H1 (cell line): Measurements from ENCODE around the gene RREB1.

Source experiments
- BACH1 ChIP-seq: IDR thresholded peaks from 2 replicates; pipeline ENCODE4 v1.6.1; 2012; ENCODE audit warnings: low read length, improper control_type of control experiment
- CTCF ChIP-seq, 3 experiments: IDR thresholded peaks; 1 replicate in 2 of 3; 2 replicates in 1 of 3; pipeline versions ENCODE4 v1.5.1 to v1.6.1; 2011; ENCODE audit warnings: low read length in 3 of 3, mild to moderate bottlenecking in 3 of 3, inconsistent platforms in 2 of 3, low read depth in 1 of 3, moderate library complexity in 1 of 3; ENCODE audit not compliant: insufficient read depth in 1 of 3; ENCODE audit errors: control extremely low read depth in 1 of 3
- JUN ChIP-seq: IDR thresholded peaks from 2 replicates; pipeline ENCODE4 v1.6.1; 2011; ENCODE audit warnings: low read depth, mild to moderate bottlenecking, improper control_type of control experiment, low read length
- MAFK ChIP-seq: IDR thresholded peaks from 2 replicates; pipeline ENCODE4 v1.6.1; 2012; ENCODE audit warnings: low read depth, mild to moderate bottlenecking, improper control_type of control experiment, low read length
- MAX ChIP-seq: IDR thresholded peaks from 2 replicates; pipeline ENCODE4 v1.6.1; 2012; ENCODE audit warnings: inconsistent platforms
- POLR2A ChIP-seq, 2 experiments: IDR thresholded peaks; 1 replicate in 1 of 2; 2 replicates in 1 of 2; pipeline ENCODE4 v1.6.1; 2011; ENCODE audit warnings: low read depth in 2 of 2, low read length in 2 of 2, mild to moderate bottlenecking in 2 of 2; ENCODE audit errors: control extremely low read depth in 1 of 2
- RFX5 ChIP-seq: IDR thresholded peaks from 2 replicates; pipeline ENCODE4 v1.6.1; 2011; ENCODE audit warnings: low read depth, low read length, improper control_type of control experiment, borderline replicate concordance
- SP1 ChIP-seq: IDR thresholded peaks from 2 replicates; pipeline ENCODE4 v1.6.1; 2011; ENCODE audit warnings: low read depth, low read length

GRCh38 chr6:7080311-7080710 lies 27.4 kb upstream of the RREB1 start:
- no peak for TF ChIP-seq CTCF (IDR thresholded peaks at IDR 0.05; ENCODE audit: control extremely low read depth in 1 of 3, insufficient read depth in 1 of 3, low read depth in 1 of 3, low read length in 3 of 3)
- no peak for TF ChIP-seq MAX
- TF ChIP-seq RFX5 = no peak
- TF ChIP-seq POLR2A (IDR thresholded peaks at IDR 0.05; ENCODE audit: control extremely low read depth in 1 of 2, low read depth in 2 of 2, low read length in 2 of 2) = no peak
- no peak for TF ChIP-seq SP1
- no peak for TF ChIP-seq JUN
- no peak for TF ChIP-seq MAFK
- TF ChIP-seq BACH1 = no peak
